Measurements from ENCODE around the gene CDYL2.

GRCh38 chr16:80585764-80586163, 218.6 kb downstream of the CDYL2 start:
- TF ChIP-seq, protein P1, sequence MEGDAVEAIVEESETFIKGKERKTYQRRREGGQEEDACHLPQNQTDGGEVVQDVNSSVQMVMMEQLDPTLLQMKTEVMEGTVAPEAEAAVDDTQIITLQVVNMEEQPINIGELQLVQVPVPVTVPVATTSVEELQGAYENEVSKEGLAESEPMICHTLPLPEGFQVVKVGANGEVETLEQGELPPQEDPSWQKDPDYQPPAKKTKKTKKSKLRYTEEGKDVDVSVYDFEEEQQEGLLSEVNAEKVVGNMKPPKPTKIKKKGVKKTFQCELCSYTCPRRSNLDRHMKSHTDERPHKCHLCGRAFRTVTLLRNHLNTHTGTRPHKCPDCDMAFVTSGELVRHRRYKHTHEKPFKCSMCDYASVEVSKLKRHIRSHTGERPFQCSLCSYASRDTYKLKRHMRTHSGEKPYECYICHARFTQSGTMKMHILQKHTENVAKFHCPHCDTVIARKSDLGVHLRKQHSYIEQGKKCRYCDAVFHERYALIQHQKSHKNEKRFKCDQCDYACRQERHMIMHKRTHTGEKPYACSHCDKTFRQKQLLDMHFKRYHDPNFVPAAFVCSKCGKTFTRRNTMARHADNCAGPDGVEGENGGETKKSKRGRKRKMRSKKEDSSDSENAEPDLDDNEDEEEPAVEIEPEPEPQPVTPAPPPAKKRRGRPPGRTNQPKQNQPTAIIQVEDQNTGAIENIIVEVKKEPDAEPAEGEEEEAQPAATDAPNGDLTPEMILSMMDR (IDR thresholded peaks at IDR 0.05; ENCODE audit: low read depth, low read length): no peak
- no peak for TF ChIP-seq EZH2phosphoT487 (IDR thresholded peaks at IDR 0.05; ENCODE audit: low read depth)
